HepG2 (cell line): ENCODE measurements around the gene PPP2R5D. TPM values are rescaled to one million over a fixed set of nuclear protein-coding genes. Genes with fewer than 3 reads are reported as not detected.

ENCODE experiments used
- CC2D1A ChIP-seq: sonication (generic); formaldehyde crosslinking; IDR thresholded peaks from 2 replicates; pipeline ENCODE4 v1.8.1; 2023; ENCODE audit warnings: mild to moderate bottlenecking, missing genetic modification reagents
- KMT2B ChIP-seq: IDR thresholded peaks from 2 replicates; pipeline ENCODE4 v1.6.1; 2016; ENCODE audit warnings: missing genetic modification reagents, missing compliant biosample characterization
- MAFF ChIP-seq: IDR thresholded peaks from 2 replicates; pipeline ENCODE4 v1.6.1; 2011; ENCODE audit warnings: low read depth, low read length, improper control_type of control experiment
- MATR3 ChIP-seq: sonication (generic); formaldehyde crosslinking; IDR thresholded peaks from 2 replicates; pipeline ENCODE4 v1.4.0; 2020; ENCODE audit warnings: missing genetic modification reagents
- MYC ChIP-seq: sonication (generic); formaldehyde crosslinking; IDR thresholded peaks from 2 replicates; pipeline ENCODE4 v1.9.0; 2021; ENCODE audit warnings: missing genetic modification reagents, borderline replicate concordance
- NBN ChIP-seq: fragments of 450-650 bp; conservative IDR thresholded peaks from 2 replicates; pipeline ENCODE4 v1.6.1; 2017
- NCOA2 ChIP-seq: sonication (generic); formaldehyde crosslinking; IDR thresholded peaks from 2 replicates; pipeline ENCODE4 v1.8.0; 2022; ENCODE audit warnings: inconsistent platforms
- NR3C1 ChIP-seq: sonication (generic); formaldehyde crosslinking; IDR thresholded peaks from 2 replicates; pipeline ENCODE4 v1.4.0; 2020; ENCODE audit warnings: missing genetic modification reagents
- PCBP2 ChIP-seq: fragments of 200-400 bp; formaldehyde crosslinking; optimal IDR thresholded peaks from 2 replicates; pipeline ENCODE3; 2018; ENCODE audit warnings: low read length, low read depth; ENCODE audit not compliant: poor library complexity, severe bottlenecking
- RBM22 ChIP-seq: fragments of 200-400 bp; formaldehyde crosslinking; optimal IDR thresholded peaks from 2 replicates; pipeline ENCODE3; 2017; ENCODE audit warnings: mild to moderate bottlenecking, low read length, moderate library complexity
- SAFB2 ChIP-seq: sonication (generic); formaldehyde crosslinking; IDR thresholded peaks from 2 replicates; pipeline ENCODE4 v1.5.1; 2020; ENCODE audit warnings: missing genetic modification reagents, low read depth, mild to moderate bottlenecking, borderline replicate concordance
- STAT6 ChIP-seq: sonication (generic); formaldehyde crosslinking; IDR thresholded peaks from 2 replicates; pipeline ENCODE4 v1.4.0; 2020; ENCODE audit warnings: missing genetic modification reagents, mild to moderate bottlenecking, borderline replicate concordance
- ZFP36 ChIP-seq: fragments of 150-350 bp; IDR thresholded peaks from 2 replicates; pipeline ENCODE4 v1.6.1; 2018; ENCODE audit warnings: borderline replicate concordance, low read length, low read depth; ENCODE audit not compliant: partially characterized antibody
- ZNF20 ChIP-seq: sonication (generic); formaldehyde crosslinking; IDR thresholded peaks from 2 replicates; pipeline ENCODE4 v1.4.0; 2020; ENCODE audit warnings: mild to moderate bottlenecking, moderate library complexity, missing genetic modification reagents
- ZNF44 ChIP-seq: sonication (generic); formaldehyde crosslinking; IDR thresholded peaks from 2 replicates; pipeline ENCODE4 v1.5.1; 2020; ENCODE audit warnings: mild to moderate bottlenecking, missing genetic modification reagents
- ZNF556 ChIP-seq: sonication (generic); formaldehyde crosslinking; IDR thresholded peaks from 2 replicates; pipeline ENCODE4 v1.4.0; 2020; ENCODE audit warnings: mild to moderate bottlenecking, missing genetic modification reagents, borderline replicate concordance
- ZNF616 ChIP-seq: sonication (generic); formaldehyde crosslinking; IDR thresholded peaks from 2 replicates; pipeline ENCODE4 v1.5.0; 2020; ENCODE audit warnings: low read depth, mild to moderate bottlenecking, missing genetic modification reagents
- ZSCAN25 ChIP-seq: sonication (generic); formaldehyde crosslinking; IDR thresholded peaks from 2 replicates; pipeline ENCODE4 v1.8.0; 2022; ENCODE audit warnings: mild to moderate bottlenecking, missing genetic modification reagents
- polyA plus RNA-seq, 8 experiments: library from polyadenylated mRNA; depleted of rRNA in 3 of 8; stranded (reverse) in 7 of 8; unstranded in 1 of 8; fragments of >200 nt; fragmentation: Illumina TruSeq in 4 of 8; extraction: Trizol in 4 of 8; gene quantifications; 2 replicates each; pipeline versions ENCODE4 v1.2.1 to v1.2.3, GENCODE V29; 2011 to 2016; ENCODE audit warnings: low read depth in 4 of 8, missing spikeins in 1 of 8, mixed read lengths in 1 of 8; ENCODE audit not compliant: insufficient read depth in 1 of 8
- total RNA-seq, 5 experiments: library from RNA; depleted of rRNA; stranded (reverse); fragments of >200 nt; fragmentation: Illumina TruSeq; extraction: Trizol; gene quantifications; 2 replicates each; pipeline ENCODE4 v1.2.3, GENCODE V29; 2016; ENCODE audit warnings: low read depth in 1 of 5
- TF ChIP-seq, protein P1 (sequence below): sonication (generic); formaldehyde crosslinking; IDR thresholded peaks from 2 replicates; pipeline ENCODE4 v1.9.0; 2021; ENCODE audit warnings: missing genetic modification reagents, mild to moderate bottlenecking, borderline replicate concordance
- TF ChIP-seq, protein P2 (sequence below): sonication (generic); formaldehyde crosslinking; IDR thresholded peaks from 2 replicates; pipeline ENCODE4 v1.4.0; 2020; ENCODE audit warnings: missing genetic modification reagents, mild to moderate bottlenecking, borderline replicate concordance
- TF ChIP-seq, protein P3 (sequence below): sonication (generic); formaldehyde crosslinking; IDR thresholded peaks from 2 replicates; pipeline ENCODE4 v1.8.0; 2022; ENCODE audit warnings: low read depth, missing genetic modification reagents
- TF ChIP-seq, protein P4 (sequence below): sonication (generic); formaldehyde crosslinking; IDR thresholded peaks from 2 replicates; pipeline ENCODE4 v1.4.0; 2020; ENCODE audit warnings: missing genetic modification reagents, low read depth, mild to moderate bottlenecking, borderline replicate concordance

Gene PPP2R5D
- total and polyA plus RNA-seq, 2 of the 13 experiments (the other 11 are each of a cell fraction or from before 2014, with no cell fraction given), result 53.7 to 60.4 TPM

DNA sequence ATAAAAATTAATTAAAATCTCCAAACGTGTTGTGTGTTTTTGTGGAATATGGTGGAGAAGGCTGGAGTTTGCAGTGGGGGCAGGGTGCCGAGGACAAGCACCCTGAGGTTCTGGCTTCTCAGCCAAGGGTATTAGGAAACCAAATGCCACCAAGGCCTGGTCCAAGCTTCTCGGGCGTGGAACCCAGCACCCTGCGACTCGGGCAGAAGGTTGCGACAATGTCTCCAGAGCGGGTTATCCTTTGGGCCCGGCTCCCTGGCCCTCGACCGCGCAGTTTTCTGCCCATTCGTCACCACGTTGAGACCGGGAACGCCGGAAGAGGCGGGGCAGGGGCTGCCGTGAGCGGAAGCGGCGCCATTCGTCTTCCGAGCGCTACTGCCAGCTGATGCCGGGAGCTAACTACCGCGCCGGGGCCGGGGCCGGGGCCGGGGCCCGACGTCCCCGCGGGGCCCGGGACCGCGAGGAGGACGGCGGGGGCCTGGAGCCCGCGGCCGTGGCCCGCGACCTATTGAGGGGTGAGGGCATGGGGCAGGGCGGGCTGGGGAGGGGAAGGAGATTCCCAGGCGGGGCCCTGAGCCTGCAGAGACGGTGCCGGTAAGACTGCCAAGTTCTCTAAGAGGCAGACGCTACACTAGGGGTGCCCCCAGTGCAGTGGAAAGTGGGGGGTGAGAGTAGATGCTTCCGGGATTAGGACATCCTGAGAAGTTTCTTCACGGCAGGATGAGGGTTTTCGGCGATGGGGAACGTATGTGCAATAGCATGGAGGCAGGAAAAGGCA is 37.1 kb downstream of the PPP2R5D start, which contains the start of gene RRP36 (continued):
- no peak for TF ChIP-seq ZFP36
- no peak; the same call in 1 of the 2 replicates for TF ChIP-seq ZNF556 (CRISPR knock-in tag)
- TF ChIP-seq MYC (CRISPR knock-in tag), result peak; percentile 85
- TF ChIP-seq KMT2B (CRISPR knock-in tag), result peak; percentile 81
- peak; percentile 78 for TF ChIP-seq RBM22
- TF ChIP-seq SAFB2, result no peak
- no peak for TF ChIP-seq NR3C1 (CRISPR knock-in tag)
- TF ChIP-seq PCBP2, result no peak
- peak; percentile 87; the same call in 1 of the 2 replicates for TF ChIP-seq ZNF44 (CRISPR knock-in tag)
- TF ChIP-seq, protein P1, sequence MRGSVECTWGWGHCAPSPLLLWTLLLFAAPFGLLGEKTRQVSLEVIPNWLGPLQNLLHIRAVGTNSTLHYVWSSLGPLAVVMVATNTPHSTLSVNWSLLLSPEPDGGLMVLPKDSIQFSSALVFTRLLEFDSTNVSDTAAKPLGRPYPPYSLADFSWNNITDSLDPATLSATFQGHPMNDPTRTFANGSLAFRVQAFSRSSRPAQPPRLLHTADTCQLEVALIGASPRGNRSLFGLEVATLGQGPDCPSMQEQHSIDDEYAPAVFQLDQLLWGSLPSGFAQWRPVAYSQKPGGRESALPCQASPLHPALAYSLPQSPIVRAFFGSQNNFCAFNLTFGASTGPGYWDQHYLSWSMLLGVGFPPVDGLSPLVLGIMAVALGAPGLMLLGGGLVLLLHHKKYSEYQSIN (CRISPR knock-in tag), result no peak
- no peak for TF ChIP-seq MATR3 (CRISPR knock-in tag)
- TF ChIP-seq MAFF, result no peak
- TF ChIP-seq ZNF20 (CRISPR knock-in tag), result 0 out of 2 replicates have a peak, but pooled peaks have one; percentile 69
- TF ChIP-seq ZNF616 (CRISPR knock-in tag), result no peak
- TF ChIP-seq NCOA2 (CRISPR knock-in tag), result no peak; the same call in 1 of the 2 replicates
- no peak for TF ChIP-seq NBN
- no peak for TF ChIP-seq CC2D1A
- TF ChIP-seq, protein P2, sequence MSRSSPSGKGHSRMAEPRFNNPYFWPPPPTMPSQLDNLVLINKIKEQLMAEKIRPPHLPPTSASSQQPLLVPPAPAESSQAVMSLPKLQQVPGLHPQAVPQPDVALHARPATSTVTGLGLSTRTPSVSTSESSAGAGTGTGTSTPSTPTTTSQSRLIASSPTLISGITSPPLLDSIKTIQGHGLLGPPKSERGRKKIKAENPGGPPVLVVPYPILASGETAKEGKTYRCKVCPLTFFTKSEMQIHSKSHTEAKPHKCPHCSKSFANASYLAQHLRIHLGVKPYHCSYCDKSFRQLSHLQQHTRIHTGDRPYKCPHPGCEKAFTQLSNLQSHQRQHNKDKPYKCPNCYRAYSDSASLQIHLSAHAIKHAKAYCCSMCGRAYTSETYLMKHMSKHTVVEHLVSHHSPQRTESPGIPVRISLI (CRISPR knock-in tag), result no peak
- TF ChIP-seq, protein P3, sequence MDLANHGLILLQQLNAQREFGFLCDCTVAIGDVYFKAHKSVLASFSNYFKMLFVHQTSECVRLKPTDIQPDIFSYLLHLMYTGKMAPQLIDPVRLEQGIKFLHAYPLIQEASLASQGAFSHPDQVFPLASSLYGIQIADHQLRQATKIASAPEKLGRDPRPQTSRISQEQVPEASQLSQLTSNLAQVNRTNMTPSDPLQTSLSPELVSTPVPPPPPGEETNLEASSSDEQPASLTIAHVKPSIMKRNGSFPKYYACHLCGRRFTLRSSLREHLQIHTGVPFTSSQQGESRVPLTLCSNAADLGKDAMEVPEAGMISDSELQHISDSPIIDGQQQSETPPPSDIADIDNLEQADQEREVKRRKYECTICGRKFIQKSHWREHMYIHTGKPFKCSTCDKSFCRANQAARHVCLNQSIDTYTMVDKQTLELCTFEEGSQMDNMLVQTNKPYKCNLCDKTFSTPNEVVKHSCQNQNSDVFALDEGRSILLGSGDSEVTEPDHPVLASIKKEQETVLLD (CRISPR knock-in tag), result 0 out of 2 replicates have a peak, but pooled peaks have one; percentile 53
- no peak for TF ChIP-seq STAT6 (CRISPR knock-in tag)
- peak; percentile 49; the same call in 1 of the 2 replicates for TF ChIP-seq ZSCAN25 (CRISPR knock-in tag)
- TF ChIP-seq, protein P4, sequence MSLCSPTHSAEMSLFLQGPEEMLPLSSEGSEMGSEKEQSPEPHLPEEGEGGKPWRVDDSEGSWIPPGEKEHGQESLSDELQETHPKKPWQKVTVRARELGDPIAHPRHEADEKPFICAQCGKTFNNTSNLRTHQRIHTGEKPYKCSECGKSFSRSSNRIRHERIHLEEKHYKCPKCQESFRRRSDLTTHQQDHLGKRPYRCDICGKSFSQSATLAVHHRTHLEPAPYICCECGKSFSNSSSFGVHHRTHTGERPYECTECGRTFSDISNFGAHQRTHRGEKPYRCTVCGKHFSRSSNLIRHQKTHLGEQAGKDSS, result peak; percentile 71; the same call in 1 of the 2 replicates
